H1 (cell line): Measurements from ENCODE around the gene MLF1. TPM values are rescaled to one million over a fixed set of nuclear protein-coding genes. Genes with fewer than 3 reads are reported as not detected.

ENCODE experiments used
- CTCF ChIA-PET: fragments of 300-600 bp; sonication (Branson Sonifier 250); formaldehyde crosslinking; loops from one replicate; lab custom pipeline; 2021; ENCODE audit not compliant: partially characterized antibody; lab: Charles Lee
- POLR2A ChIA-PET: fragments of 300-600 bp; sonication (Branson Sonifier 250); formaldehyde crosslinking; loops from one replicate; lab custom pipeline; 2021; ENCODE audit warnings: inconsistent platforms; ENCODE audit not compliant: partially characterized antibody; lab: Charles Lee
- DNase-seq, 2 experiments: peaks; one replicate each; pipeline versions ENCODE4 v3.0.0 to v3.0.0-alpha.2; 2010 to 2022; ENCODE audit warnings: low spot score in 2 of 2, low read depth in 1 of 2, mixed read lengths in 1 of 2
- FAIRE-seq: peaks from 2 replicates; lab custom pipeline; 2011; peaks lifted over from hg19 to GRCh38; lab: Jason Lieb, UNC
- H2AFZ ChIP-seq: 2 replicates; pipeline ENCODE4 v1.8.1; 2012; ENCODE audit warnings: low read length, inconsistent platforms
- H2AK5ac ChIP-seq: 2 replicates; pipeline ENCODE4 v1.6.1; 2013; ENCODE audit warnings: low read depth, low read length
- H2BK120ac ChIP-seq: replicated peaks from 2 replicates; pipeline ENCODE3; 2013; ENCODE audit warnings: low read depth, low read length, inconsistent platforms
- H2BK12ac ChIP-seq: 2 replicates; pipeline ENCODE4 v1.6.1; 2013; ENCODE audit warnings: low read depth, low read length
- H2BK15ac ChIP-seq: 2 replicates; pipeline ENCODE4 v1.6.1; 2013; ENCODE audit warnings: low read length
- H2BK20ac ChIP-seq: 2 replicates; pipeline ENCODE4 v1.6.1; 2013; ENCODE audit warnings: low read length
- H2BK5ac ChIP-seq: 2 replicates; pipeline ENCODE4 v1.6.1; 2013; ENCODE audit warnings: low read depth, low read length
- H3K14ac ChIP-seq: 2 replicates; pipeline ENCODE4 v1.6.1; 2013; ENCODE audit warnings: inconsistent platforms; ENCODE audit not compliant: insufficient read length
- H3K18ac ChIP-seq: 2 replicates; pipeline ENCODE4 v1.6.1; 2013; ENCODE audit warnings: low read length; ENCODE audit errors: extremely low read depth
- H3K23ac ChIP-seq: 2 replicates; pipeline ENCODE4 v1.6.1; 2013; ENCODE audit warnings: inconsistent platforms; ENCODE audit not compliant: insufficient read length
- H3K23me2 ChIP-seq: 2 replicates; pipeline ENCODE4 v1.6.1; 2013; ENCODE audit warnings: low read depth, low read length
- H3K27ac ChIP-seq: 2 replicates; pipeline ENCODE4 v1.6.1; 2011; ENCODE audit warnings: low read depth, low read length, inconsistent platforms
- H3K27me3 ChIP-seq, 4 experiments: replicated peaks in 1 of 4; 1 replicate in 1 of 4; 2 replicates in 3 of 4; pipeline versions ENCODE4 v1.6.1 to v1.8.1; 2011 to 2013; ENCODE audit warnings: low read length in 3 of 4, mild to moderate bottlenecking in 3 of 4, inconsistent platforms in 2 of 4, mixed read lengths in 2 of 4, moderate library complexity in 1 of 4; ENCODE audit not compliant: control insufficient read depth in 3 of 4, insufficient read depth in 3 of 4; ENCODE audit errors: extremely low read depth in 1 of 4
- H3K36me3 ChIP-seq, 4 experiments: 2 replicates each; pipeline versions ENCODE4 v1.6.1 to v1.8.1; 2011 to 2013; ENCODE audit warnings: mild to moderate bottlenecking in 4 of 4, low read length in 3 of 4, moderate library complexity in 2 of 4, control low read depth in 1 of 4, inconsistent platforms in 1 of 4; ENCODE audit not compliant: insufficient read depth in 4 of 4, control insufficient read depth in 2 of 4
- H3K4ac ChIP-seq: replicated peaks from 2 replicates; pipeline ENCODE3; 2013; ENCODE audit warnings: low read length, low read depth, mixed read lengths, inconsistent platforms; ENCODE audit not compliant: insufficient read length
- H3K4me1 ChIP-seq, 4 experiments: replicated peaks in 1 of 4; 1 replicate in 1 of 4; 2 replicates in 3 of 4; pipeline versions ENCODE4 v1.6.1 to v1.8.1; 2011 to 2013; ENCODE audit warnings: low read length in 3 of 4, inconsistent platforms in 2 of 4, mixed read lengths in 1 of 4; ENCODE audit not compliant: insufficient read depth in 4 of 4, control insufficient read depth in 3 of 4
- H3K4me2 ChIP-seq, 2 experiments: 2 replicates each; pipeline versions ENCODE4 v1.6.1 to v1.8.1; 2011 to 2013; ENCODE audit warnings: low read depth in 2 of 2, low read length in 2 of 2, control low read depth in 1 of 2, inconsistent platforms in 1 of 2, mild to moderate bottlenecking in 1 of 2; ENCODE audit not compliant: insufficient read depth in 1 of 2
- H3K4me3 ChIP-seq, 4 experiments: fragments of 200-600, 300-600 bp in 1 of 4; sonication (generic), shearing (Covaris generic), sonication (Bioruptor Twin) in 1 of 4; 2 replicates each; pipeline versions ENCODE4 v1.5.1 to v1.8.1; 2011 to 2016; ENCODE audit warnings: low read length in 4 of 4, low read depth in 3 of 4, control low read depth in 2 of 4, inconsistent platforms in 2 of 4, mild to moderate bottlenecking in 2 of 4, mixed read lengths in 1 of 4, moderate library complexity in 1 of 4; ENCODE audit not compliant: insufficient read depth in 2 of 4; ENCODE audit errors: extremely low read depth in 1 of 4
- H3K56ac ChIP-seq: replicated peaks from 2 replicates; pipeline ENCODE3; 2013; ENCODE audit warnings: low read depth, mild to moderate bottlenecking, mixed read lengths, low read length, inconsistent platforms; ENCODE audit not compliant: insufficient read length
- H3K79me1 ChIP-seq: 2 replicates; pipeline ENCODE4 v1.6.1; 2013; ENCODE audit warnings: low read depth, low read length, control low read depth
- H3K79me2 ChIP-seq, 2 experiments: 2 replicates each; pipeline versions ENCODE4 v1.6.1 to v1.8.1; 2012 to 2013; ENCODE audit warnings: low read length in 2 of 2, mild to moderate bottlenecking in 2 of 2, inconsistent platforms in 1 of 2; ENCODE audit not compliant: insufficient read depth in 2 of 2, control insufficient read depth in 1 of 2
- H3K9ac ChIP-seq, 4 experiments: replicated peaks in 1 of 4; 1 replicate in 1 of 4; 2 replicates in 3 of 4; pipeline versions ENCODE4 v1.6.1 to v1.8.1; 2011 to 2013; ENCODE audit warnings: low read depth in 3 of 4, low read length in 3 of 4, control low read depth in 2 of 4, mild to moderate bottlenecking in 2 of 4, moderate library complexity in 2 of 4, inconsistent platforms in 1 of 4; ENCODE audit errors: extremely low read depth in 1 of 4
- H3K9me3 ChIP-seq, 2 experiments: 2 replicates each; pipeline versions ENCODE4 v1.6.1 to v1.8.1; 2012 to 2013; ENCODE audit warnings: mild to moderate bottlenecking in 2 of 2, moderate library complexity in 2 of 2, control low read depth in 1 of 2, inconsistent platforms in 1 of 2, low read depth in 1 of 2, low read length in 1 of 2, mixed read lengths in 1 of 2; ENCODE audit not compliant: insufficient read depth in 2 of 2
- H4K20me1 ChIP-seq, 2 experiments: replicated peaks in 1 of 2; 2 replicates each; pipeline versions ENCODE3 to v1.8.1; 2011 to 2013; ENCODE audit warnings: inconsistent platforms in 2 of 2, low read length in 2 of 2, mild to moderate bottlenecking in 1 of 2; ENCODE audit not compliant: insufficient read depth in 2 of 2, control insufficient read depth in 1 of 2
- H4K5ac ChIP-seq: 2 replicates; pipeline ENCODE4 v1.6.1; 2013; ENCODE audit warnings: low read length, low read depth, mixed read lengths, inconsistent platforms; ENCODE audit not compliant: insufficient read length
- H4K8ac ChIP-seq: 2 replicates; pipeline ENCODE4 v1.8.0; 2013; ENCODE audit warnings: mild to moderate bottlenecking, moderate library complexity, low read length, inconsistent platforms; ENCODE audit not compliant: insufficient read depth; ENCODE audit errors: extremely low read depth
- H4K91ac ChIP-seq: replicated peaks from 2 replicates; pipeline ENCODE3; 2013; ENCODE audit warnings: low read length, mixed read lengths, inconsistent platforms; ENCODE audit not compliant: insufficient read length
- CBX8 ChIP-seq: fragments of 300-800, 300-1000 bp; sonication (generic); IDR thresholded peaks from 2 replicates; pipeline ENCODE4 v1.7.1; 2016; ENCODE audit warnings: low read depth, low read length, borderline replicate concordance
- CEBPB ChIP-seq: IDR thresholded peaks from 2 replicates; pipeline ENCODE4 v1.6.1; 2012; ENCODE audit warnings: low read depth, low read length
- EP300 ChIP-seq, 2 experiments: IDR thresholded peaks; 1 replicate in 1 of 2; 2 replicates in 1 of 2; pipeline ENCODE4 v1.6.1; 2011 to 2012; ENCODE audit warnings: low read depth in 2 of 2, low read length in 2 of 2, mild to moderate bottlenecking in 2 of 2, borderline replicate concordance in 1 of 2, inconsistent platforms in 1 of 2, moderate library complexity in 1 of 2
- RXRA ChIP-seq: IDR thresholded peaks from 2 replicates; pipeline ENCODE4 v1.6.1; 2011; ENCODE audit warnings: low read depth, mild to moderate bottlenecking, low read length, moderate library complexity; ENCODE audit not compliant: insufficient read depth
- SAP30 ChIP-seq: fragments of 300-600 bp; sonication (generic); IDR thresholded peaks from 2 replicates; pipeline ENCODE4 v1.7.1; 2012; ENCODE audit warnings: low read length, moderate library complexity, mild to moderate bottlenecking, inconsistent platforms; ENCODE audit not compliant: insufficient read depth, insufficient replicate concordance
- SIRT6 ChIP-seq: IDR thresholded peaks from one replicate; pipeline ENCODE4 v1.7.1; 2012; ENCODE audit warnings: low read length, inconsistent platforms
- SIX5 ChIP-seq: IDR thresholded peaks from 2 replicates; pipeline ENCODE4 v1.6.1; 2011; ENCODE audit warnings: mild to moderate bottlenecking, low read depth, low read length
- TAF1 ChIP-seq: IDR thresholded peaks from 2 replicates; pipeline ENCODE4 v1.6.1; 2011; ENCODE audit warnings: mild to moderate bottlenecking, low read depth, low read length
- TCF12 ChIP-seq: IDR thresholded peaks from 2 replicates; pipeline ENCODE4 v1.6.1; 2011; ENCODE audit warnings: low read depth, mild to moderate bottlenecking, low read length
- TEAD4 ChIP-seq: IDR thresholded peaks from 2 replicates; pipeline ENCODE4 v1.6.1; 2012; ENCODE audit warnings: low read depth, low read length, inconsistent platforms, mixed read lengths
- WGBS, 2 experiments: shearing (Covaris generic) in 1 of 2; methylation state at CpG; one replicate each; pipeline versions ENCODE4 v1.1.6 to v1.1.7; 2013 to 2015; ENCODE audit warnings: low lambda C conversion rate in 2 of 2, mixed read lengths in 2 of 2, inconsistent platforms in 1 of 2, low coverage in 1 of 2, missing lambda C conversion rate in 1 of 2; ENCODE audit not compliant: insufficient replicate concordance in 2 of 2, insufficient coverage in 1 of 2, insufficient read length in 1 of 2; ENCODE audit errors: extremely low coverage in 1 of 2, missing lambda C conversion rate in 1 of 2; 5-methylcytosine and 5-hydroxymethylcytosine counted together
- polyA plus RNA-seq, 7 experiments: library from polyadenylated mRNA; depleted of rRNA in 3 of 7; stranded (reverse) in 5 of 7; unstranded in 2 of 7; fragments of >200 nt in 5 of 7; fragments of 200-250 nt in 2 of 7; gene quantifications; 1 replicate in 5 of 7; 2 replicates in 1 of 7; 4 replicates in 1 of 7; pipeline versions ENCODE4 v1.2.1 to v1.2.3, GENCODE V29; 2011 to 2013; ENCODE audit warnings: missing spikeins in 2 of 7, mixed read lengths in 2 of 7
- total RNA-seq: library from RNA; stranded (reverse); fragmentation: NEBNext Ultra II Directional; extraction: Animal tissue kit (Norgen Biotek cat#: 25700); gene quantifications from 2 replicates; pipeline ENCODE4 v1.2.1, GENCODE V29; 2021
- TF ChIP-seq, protein P1 (sequence below): IDR thresholded peaks from 2 replicates; pipeline ENCODE4 v1.6.1; 2012; ENCODE audit warnings: inconsistent platforms

MLF1 gene
- total and polyA plus RNA-seq, 2 of the 8 experiments (the other 6 are each of a cell fraction or from before 2014, with no cell fraction given), result 13.4 to 48.9 TPM

DNA sequence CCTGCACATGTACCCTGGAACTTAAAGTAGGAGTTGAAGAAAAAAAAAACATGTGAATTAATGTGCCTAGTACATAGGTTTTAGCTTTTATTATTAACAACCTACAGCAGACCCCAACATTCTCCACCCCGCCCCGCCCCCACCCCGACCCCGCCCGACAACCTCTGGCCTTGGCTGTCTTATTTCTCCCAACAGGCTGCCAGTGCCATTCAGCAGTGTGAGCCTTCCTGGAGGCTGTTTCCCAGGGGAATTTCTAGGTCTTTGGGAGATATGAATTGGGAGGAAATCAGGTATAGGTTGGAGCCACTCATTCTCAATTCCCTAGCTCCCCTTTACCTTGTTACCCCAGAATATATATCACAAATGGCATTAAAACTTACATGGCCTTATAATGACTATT lies 8.3 kb upstream of the MLF1 start:
- H3K23ac ChIP-seq, result no peak overlapping the region
- H4K8ac ChIP-seq, result no peak overlapping the region
- H3K56ac ChIP-seq, result no peak overlapping the region
- H2AK5ac ChIP-seq, result no peak overlapping the region
- no peak overlapping the region for H3K4me3 ChIP-seq
- no peaks in the 10 kb centered on the region for H3K9me3 ChIP-seq
- no peaks in the 10 kb centered on the region for H3K79me2 ChIP-seq
- H2BK120ac ChIP-seq, result no peak overlapping the region
- H3K23me2 ChIP-seq, result peaks cover 1% of the 10 kb centered on the region; the same call in 1 of the 2 replicates
- H3K79me1 ChIP-seq, result no peaks in the 10 kb centered on the region
- H3K9ac ChIP-seq, result no peak overlapping the region
- 100% methylated on average over 5 of the region's 5 CpGs; no CpG with 5 or more reads in 1 of the 2 experiments for WGBS, 2 experiments
- H3K36me3 ChIP-seq, result no peaks in the 10 kb centered on the region
- H4K5ac ChIP-seq, result no peak overlapping the region
- no peaks in the 10 kb centered on the region for H3K4me1 ChIP-seq
- ChIA-PET POLR2A (no interaction called here), CTCF (interaction anchor here (0.9 to 2.4 kb wide), 4 partner anchors 8 to 23 kb away, joined by 4 to 13 read pairs (median 5); partner anchors contain the start of gene MLF1)
- DNase-seq, result no peak
- H3K4ac ChIP-seq, result no peak overlapping the region
- no peak overlapping the region for H3K14ac ChIP-seq
- no peak overlapping the region for H2BK15ac ChIP-seq
- H4K20me1 ChIP-seq, result no peaks in the 10 kb centered on the region
- no peak overlapping the region for H3K4me2 ChIP-seq
- no peak overlapping the region for H3K18ac ChIP-seq
- no peak overlapping the region for H2AFZ ChIP-seq
- H4K91ac ChIP-seq, result no peak overlapping the region
- H2BK20ac ChIP-seq, result no peak overlapping the region
- no peak overlapping the region for H2BK5ac ChIP-seq
- no peak overlapping the region for H2BK12ac ChIP-seq
- no peak for FAIRE-seq
- no peak overlapping the region for H3K27ac ChIP-seq
- H3K27me3 ChIP-seq, result no peaks in the 10 kb centered on the region
- TF ChIP-seq RXRA (no peak), SAP30 (no peak), TAF1 (no peak), SIX5 (no peak), TEAD4 (no peak), CBX8 (no peak), TCF12 (no peak), SIRT6 (no peak), EP300 (IDR thresholded peaks at IDR 0.05; ENCODE audit: borderline replicate concordance in 1 of 2, low read depth in 2 of 2, low read length in 2 of 2) (no peak), CEBPB (no peak)
- TF ChIP-seq, protein P1, sequence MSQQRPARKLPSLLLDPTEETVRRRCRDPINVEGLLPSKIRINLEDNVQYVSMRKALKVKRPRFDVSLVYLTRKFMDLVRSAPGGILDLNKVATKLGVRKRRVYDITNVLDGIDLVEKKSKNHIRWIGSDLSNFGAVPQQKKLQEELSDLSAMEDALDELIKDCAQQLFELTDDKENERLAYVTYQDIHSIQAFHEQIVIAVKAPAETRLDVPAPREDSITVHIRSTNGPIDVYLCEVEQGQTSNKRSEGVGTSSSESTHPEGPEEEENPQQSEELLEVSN, result no peak
